HG03066 (cell line): ENCODE results near the gene OR7G3.
A peak's percentile ranks its signal among the peaks of the same experiment; 100 is the strongest.

Source experiments
- ATAC-seq: cut with Tn5 transposase; IDR thresholded peaks from one replicate; pipeline ENCODE4 v1.9.1; 2021; ENCODE audit warnings: low read depth; ENCODE audit not compliant: unreplicated experiment

Gene OR7G3

DNA sequence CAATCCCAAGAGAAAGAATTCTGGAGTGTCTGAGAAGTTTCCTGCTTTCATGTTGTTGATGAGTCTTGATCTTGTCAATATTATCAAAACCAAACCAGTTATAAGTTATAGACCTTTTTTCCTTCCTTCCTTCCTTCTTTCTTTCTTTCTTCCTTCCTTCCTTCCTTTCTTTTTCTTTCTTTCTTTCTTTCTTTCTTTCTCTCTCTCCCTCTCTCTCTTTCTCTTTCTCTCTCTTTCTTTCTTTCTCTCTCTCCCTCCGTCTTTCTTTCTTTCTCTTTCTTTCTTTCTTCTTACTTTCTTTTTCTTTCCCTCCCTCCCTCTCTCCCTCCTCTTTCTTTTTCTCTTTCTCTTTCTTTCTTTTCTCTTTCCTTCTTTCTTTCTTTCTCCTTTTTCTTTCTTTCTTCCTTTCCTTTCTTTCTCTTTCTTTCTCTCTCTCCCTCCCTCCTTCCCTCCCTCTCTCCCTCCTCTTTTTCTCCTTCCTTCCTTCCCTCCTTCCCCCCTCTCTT lies at the start of gene OR7G3:
Gene OR7G3 (minus strand): TSS at position 51 of the 506 bp plus-strand sequence. CDS start 0 bp downstream, at position 51.
- ATAC-seq: no peak

DNA sequence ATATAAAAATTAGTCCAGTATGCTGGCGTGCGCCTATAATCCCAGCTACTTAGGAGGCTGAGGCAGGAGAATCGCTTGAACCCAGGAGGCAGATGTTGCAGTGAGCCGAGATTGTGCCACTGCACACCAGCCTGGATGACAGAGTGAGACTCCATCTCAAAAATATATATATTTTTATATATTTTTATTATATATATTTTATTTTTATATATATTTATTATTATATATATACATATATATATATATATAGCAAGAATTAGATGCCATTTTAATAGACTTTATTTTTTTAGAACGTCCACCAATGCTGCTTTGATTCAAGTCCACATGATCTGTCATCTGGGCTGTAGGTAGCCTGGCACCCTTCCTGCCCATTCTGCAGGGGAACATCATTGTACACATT lies 48.6 kb upstream of the OR7G3 start:
- ATAC-seq: no peak

GRCh38 chr19:9171393-9171991 lies 44.7 kb upstream of the OR7G3 start:
- no peak for ATAC-seq

GRCh38 chr19:9166846-9167245 lies 40.1 kb upstream of the OR7G3 start:
- no peak for ATAC-seq

DNA sequence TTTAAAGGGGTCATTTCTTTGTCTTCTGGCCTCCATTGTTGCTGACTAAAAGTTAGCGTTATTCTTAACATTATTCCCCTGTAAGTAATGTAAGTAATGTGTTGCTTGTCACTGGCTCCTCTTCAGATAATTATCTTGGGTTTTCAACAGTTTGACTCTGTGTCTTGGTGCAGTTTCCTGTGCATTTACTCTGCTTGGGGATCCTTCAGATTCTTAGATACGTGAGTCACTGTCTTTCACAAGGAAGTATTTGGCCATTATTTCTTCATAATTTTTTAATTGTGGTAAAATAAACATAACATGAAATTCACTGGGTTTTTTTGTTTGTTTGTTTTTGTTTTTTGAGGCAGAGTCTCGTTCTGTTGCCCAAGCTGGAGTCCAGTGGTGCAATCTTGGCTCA lies 38.5 kb upstream of the OR7G3 start:
- no peak for ATAC-seq

GRCh38 chr19:9161427-9161826 lies 34.7 kb upstream of the OR7G3 start:
- no peak for ATAC-seq

DNA sequence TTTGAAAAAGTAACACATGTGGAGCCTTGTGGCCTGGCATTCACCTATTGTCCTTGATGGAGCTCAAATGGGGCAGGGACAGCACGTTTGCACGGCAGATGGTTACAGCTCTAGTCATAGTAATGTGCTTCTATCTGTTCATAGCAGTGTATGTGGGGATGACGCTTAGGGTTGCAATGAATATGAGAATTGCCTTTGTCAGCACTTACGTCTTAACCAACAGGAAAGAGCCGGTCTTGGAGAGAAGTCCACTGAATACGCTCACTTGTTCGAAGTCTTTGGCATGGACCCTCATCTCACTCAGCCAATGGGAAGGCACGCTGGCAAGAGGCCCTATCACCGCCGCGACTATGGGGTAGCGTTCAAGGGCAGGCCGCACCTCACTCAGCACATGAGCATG lies 33.1 kb upstream of the OR7G3 start:
- ATAC-seq: no peak

DNA sequence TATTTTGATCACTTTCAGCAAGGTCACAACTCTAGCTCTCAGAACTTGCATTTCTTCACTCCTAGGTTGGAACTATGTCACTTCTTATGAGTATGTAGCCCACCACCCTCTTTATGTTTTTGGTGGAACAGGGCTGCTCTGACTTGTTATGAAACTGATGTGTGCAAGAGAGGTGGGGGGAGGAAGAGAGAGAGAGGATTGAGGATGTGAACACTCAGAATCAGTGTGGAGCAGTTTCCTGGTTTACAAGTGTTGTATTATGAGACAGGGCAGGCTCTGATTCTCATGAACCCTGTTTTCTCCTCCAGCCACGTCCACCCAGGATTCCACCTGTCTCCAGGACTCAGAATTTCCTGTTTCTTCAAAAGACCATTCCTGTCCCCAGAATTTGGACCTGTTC lies 29.6 kb upstream of the OR7G3 start:
- no peak for ATAC-seq

DNA sequence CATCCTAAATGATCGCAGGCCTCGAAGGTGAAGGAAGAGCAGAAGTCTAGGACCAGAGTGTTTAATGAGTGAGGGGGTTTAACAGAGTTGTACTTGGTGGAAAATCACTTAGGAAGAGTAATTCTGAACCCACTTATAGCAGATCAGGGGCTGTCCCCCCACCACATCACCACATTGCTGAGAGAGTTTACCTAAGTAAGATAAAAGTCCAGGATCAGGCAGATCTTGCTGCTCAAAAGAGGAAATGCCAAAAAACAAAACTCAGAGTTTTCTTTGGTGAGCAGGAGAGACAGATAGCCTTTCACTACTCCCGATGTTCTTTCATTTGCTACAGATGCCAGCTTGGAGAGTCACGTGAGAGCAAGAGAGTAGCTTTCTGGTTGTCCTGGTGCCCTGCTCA lies 28.8 kb upstream of the OR7G3 start:
- no peak for ATAC-seq

GRCh38 chr19:9151367-9151766 lies 24.6 kb upstream of the OR7G3 start:
- ATAC-seq: no peak

DNA sequence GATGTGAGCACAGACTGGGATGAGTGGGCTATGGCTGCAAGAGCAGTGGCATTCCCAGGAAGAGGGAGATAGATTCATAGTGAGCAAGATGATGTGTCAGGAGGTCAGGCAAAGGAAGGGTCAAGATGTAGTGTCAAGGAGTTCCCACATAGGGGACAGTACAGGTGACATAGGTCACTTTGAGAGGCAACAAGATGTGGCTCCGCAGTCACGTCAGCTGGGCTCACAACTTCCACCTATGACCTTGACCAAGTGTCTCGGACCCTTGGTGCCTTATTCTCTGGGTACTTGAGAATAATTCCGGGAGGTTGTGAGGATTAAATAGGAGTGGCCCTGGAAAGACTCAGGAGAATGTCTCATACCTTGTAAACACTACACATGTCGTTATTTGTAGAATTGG lies 23.9 kb upstream of the OR7G3 start:
- ATAC-seq: no peak

GRCh38 chr19:9149997-9150396 lies 23.2 kb upstream of the OR7G3 start:
- no peak for ATAC-seq

- ATAC-seq: no peak
Observed at GRCh38 chr19:9148697-9149096, 21.9 kb upstream of the OR7G3 start.

- ATAC-seq: no peak
Observed at GRCh38 chr19:9146882-9147281, 20.1 kb upstream of the OR7G3 start.

GRCh38 chr19:9144920-9145319 lies 18.2 kb upstream of the OR7G3 start:
- ATAC-seq: no peak

GRCh38 chr19:9140159-9140874 lies 13.6 kb upstream of the OR7G3 start, which contains the start of gene ZNF317:
Gene ZNF317, plus strand, starts transcription at chr19:9140397. Its CDS starts 15,620 bp downstream, at chr19:9156017.
- peak; percentile 87 for ATAC-seq

DNA sequence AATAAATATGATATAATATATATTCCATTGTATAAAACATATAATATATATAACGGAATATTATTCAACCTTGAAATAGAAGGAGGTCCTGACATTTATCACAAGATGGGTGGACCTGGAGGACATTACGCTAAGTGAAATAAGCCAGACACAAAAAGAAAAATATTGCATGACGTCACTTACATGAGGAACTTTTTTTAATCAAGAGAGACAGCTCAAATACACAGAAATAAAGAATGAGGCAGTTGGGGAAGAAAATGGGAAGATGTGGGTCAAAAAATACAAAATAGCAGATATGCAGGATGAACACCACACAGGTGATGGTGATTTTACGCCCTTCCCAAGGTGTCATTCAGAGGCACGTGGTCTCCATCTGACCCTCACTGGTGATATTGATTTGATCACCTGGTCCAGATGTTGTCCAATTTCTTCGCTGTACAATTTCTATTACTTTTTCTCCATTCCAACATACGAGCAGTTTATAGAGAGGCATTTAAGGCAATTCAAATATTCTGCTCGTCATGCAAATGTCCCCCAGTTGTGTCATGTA lies 12.9 kb upstream of the OR7G3 start:
- ATAC-seq: no peak

- no peak for ATAC-seq
Observed at GRCh38 chr19:9132422-9132821, 5.7 kb upstream of the OR7G3 start.

- ATAC-seq: no peak
Observed at GRCh38 chr19:9130965-9131364, 4.2 kb upstream of the OR7G3 start.

DNA sequence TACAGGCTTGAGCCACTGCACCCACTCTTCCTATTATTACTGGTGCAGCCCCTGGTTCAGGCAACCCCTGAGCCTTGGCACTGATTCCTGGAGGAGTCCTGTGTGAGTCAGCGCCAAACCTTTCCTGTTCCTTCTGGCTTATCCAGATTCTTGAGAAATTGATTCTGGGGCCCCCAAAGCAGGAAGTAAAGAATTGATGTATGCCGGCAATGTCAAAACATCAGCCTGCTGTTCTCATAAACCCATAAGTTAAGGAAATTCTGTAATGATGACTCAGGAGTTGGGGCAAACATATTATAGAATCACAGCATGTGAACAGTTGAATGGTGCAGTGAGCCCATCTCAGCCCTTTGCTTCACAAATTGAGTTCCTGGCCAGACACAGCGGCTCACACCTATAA lies 1.4 kb upstream of the OR7G3 start:
- ATAC-seq: no peak

DNA sequence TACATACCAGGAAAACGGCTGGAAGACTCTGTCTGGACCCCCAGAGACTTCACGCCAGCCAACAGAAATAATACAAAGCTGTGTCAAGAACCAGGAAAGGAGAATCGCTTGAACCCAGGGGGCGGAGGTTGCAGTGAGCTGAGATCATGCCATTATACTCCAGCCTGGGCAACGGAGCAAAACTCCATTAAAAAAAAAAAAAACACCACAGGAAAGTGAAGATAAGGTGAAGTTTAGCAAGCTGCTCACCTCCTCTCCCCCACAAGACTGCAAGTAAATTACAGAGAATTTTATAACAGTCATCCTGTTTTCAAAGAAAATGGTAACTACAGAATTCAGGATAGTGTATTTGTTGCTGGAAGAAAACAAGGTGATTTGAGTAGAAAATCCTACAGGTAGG lies 10.2 kb downstream of the OR7G3 start:
- no peak for ATAC-seq

DNA sequence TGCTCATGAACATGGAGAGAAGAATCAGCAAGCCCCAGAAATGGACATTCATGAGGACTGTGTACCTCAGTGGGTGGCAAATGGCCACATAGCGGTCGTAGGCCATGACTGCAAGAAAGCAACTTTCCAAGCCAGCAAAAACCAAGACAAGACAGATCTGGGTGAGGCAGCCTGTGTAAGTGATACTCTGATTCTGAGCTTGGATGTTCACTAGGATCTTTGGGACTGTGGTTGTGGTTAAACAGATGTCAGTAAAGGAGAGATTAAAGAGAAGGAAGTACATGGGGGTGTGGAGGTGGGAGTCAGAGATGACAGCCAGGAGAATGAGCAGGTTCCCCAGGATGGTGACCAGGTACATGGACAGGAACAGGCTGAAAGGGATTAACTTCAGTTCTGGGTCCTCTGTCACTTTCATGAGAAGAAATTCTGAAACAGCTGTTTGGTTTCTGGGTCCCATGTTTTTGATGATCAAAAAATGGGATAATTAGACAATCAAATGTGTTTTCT lies 11.4 kb downstream of the OR7G3 start, which contains the start of gene OR7G1:
Gene OR7G1 (minus strand): TSS at position 457 of the 507 bp plus-strand sequence. CDS start 0 bp downstream, at position 457.
- ATAC-seq: no peak
